Ovary (tissue), 3 donors: ENCODE data around the gene DCHS2.

Experiments
- EP300 ChIP-seq: sonication (generic); formaldehyde crosslinking; IDR thresholded peaks from one replicate; pipeline ENCODE4 v1.6.1; 2017; ENCODE audit warnings: antibody characterized with exemption
- POLR2A ChIP-seq: fragments of 450-650 bp; IDR thresholded peaks from one replicate; pipeline ENCODE4 v1.6.1; 2017; ENCODE audit warnings: antibody characterized with exemption, mild to moderate bottlenecking, moderate library complexity
- TF ChIP-seq, protein P1 (sequence below), 3 donors: fragments of 450-650 bp in 2 of 3; fragments of 200-600 bp in 1 of 3; IDR thresholded peaks; one replicate each; pipeline versions ENCODE4 v1.5.1 to v1.8.0; 2016 to 2022; ENCODE audit warnings: antibody characterized with exemption in 3 of 3, mild to moderate bottlenecking in 1 of 3
- donor health status: DM: no; HTN: no; CAD: no.

DNA sequence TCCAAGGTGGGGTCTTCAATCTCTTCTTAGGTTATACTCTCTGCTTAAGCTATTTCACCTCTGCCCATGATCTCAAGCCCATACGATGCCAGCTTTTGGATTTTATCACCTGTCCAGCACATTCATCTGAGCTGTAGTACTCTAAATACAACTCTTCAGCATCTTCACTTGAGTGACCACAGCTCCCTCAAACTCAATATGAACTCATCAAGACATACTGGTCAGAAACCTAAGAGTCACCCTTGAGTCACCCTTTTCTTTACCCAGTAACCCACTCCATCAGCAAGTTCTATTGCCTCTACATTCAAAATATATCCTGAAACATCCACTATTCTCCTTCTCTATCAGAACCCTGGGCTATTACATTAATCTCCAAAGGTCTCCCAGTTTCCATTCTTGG, 69.4 kb downstream of the DCHS2 start:
- TF ChIP-seq, protein P1, sequence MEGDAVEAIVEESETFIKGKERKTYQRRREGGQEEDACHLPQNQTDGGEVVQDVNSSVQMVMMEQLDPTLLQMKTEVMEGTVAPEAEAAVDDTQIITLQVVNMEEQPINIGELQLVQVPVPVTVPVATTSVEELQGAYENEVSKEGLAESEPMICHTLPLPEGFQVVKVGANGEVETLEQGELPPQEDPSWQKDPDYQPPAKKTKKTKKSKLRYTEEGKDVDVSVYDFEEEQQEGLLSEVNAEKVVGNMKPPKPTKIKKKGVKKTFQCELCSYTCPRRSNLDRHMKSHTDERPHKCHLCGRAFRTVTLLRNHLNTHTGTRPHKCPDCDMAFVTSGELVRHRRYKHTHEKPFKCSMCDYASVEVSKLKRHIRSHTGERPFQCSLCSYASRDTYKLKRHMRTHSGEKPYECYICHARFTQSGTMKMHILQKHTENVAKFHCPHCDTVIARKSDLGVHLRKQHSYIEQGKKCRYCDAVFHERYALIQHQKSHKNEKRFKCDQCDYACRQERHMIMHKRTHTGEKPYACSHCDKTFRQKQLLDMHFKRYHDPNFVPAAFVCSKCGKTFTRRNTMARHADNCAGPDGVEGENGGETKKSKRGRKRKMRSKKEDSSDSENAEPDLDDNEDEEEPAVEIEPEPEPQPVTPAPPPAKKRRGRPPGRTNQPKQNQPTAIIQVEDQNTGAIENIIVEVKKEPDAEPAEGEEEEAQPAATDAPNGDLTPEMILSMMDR (IDR thresholded peaks at IDR 0.05), result no peak
- TF ChIP-seq POLR2A (no peak), EP300 (no peak)
